Endothelial cell of umbilical vein (primary cell): ENCODE results near the gene TFAP2B. TPM values are rescaled to one million over a fixed set of nuclear protein-coding genes. Genes with fewer than 3 reads are reported as not detected.

Experiments used
- BruUV-seq: library from RNA; stranded (reverse); fragments of 400-500 nt; replicated peaks from 2 replicates; lab custom pipeline; 2021; lab: Mats Ljungman, UMichigan
- CTCF ChIA-PET: fragments of 300-600, 350-600 bp; sonication (Branson Sonifier 250); formaldehyde crosslinking; loops from one replicate; lab custom pipeline; 2021; ENCODE audit warnings: antibody characterized with exemption, inconsistent platforms; lab: Charles Lee
- POLR2A ChIA-PET: fragments of 300-600, 350-600 bp; sonication (Branson Sonifier 250); formaldehyde crosslinking; loops from one replicate; lab custom pipeline; 2021; ENCODE audit warnings: antibody characterized with exemption, inconsistent platforms; lab: Charles Lee
- DNase-seq: peaks from one replicate; pipeline ENCODE4 v3.0.0-alpha.2; 2011; ENCODE audit warnings: low read depth, low spot score
- FAIRE-seq: peaks from 2 replicates; lab custom pipeline; 2011; peaks lifted over from hg19 to GRCh38; lab: Jason Lieb, UNC
- H2AFZ ChIP-seq: 2 replicates; pipeline ENCODE4 v1.6.0; 2012; ENCODE audit warnings: low read depth, low read length, control low read depth, inconsistent platforms
- H3K27ac ChIP-seq: 2 replicates; pipeline ENCODE4 v1.5.1; 2011; ENCODE audit warnings: low read depth, mild to moderate bottlenecking, control low read depth, low read length, moderate library complexity; ENCODE audit not compliant: insufficient read depth
- H3K27me3 ChIP-seq, 2 experiments: 2 replicates each; pipeline versions ENCODE4 v1.6.0 to v1.6.1; 2011; ENCODE audit warnings: low read length in 2 of 2, mixed read lengths in 1 of 2; ENCODE audit not compliant: control insufficient read depth in 2 of 2, insufficient read depth in 2 of 2
- H3K36me3 ChIP-seq, 2 experiments: 2 replicates in 1 of 2; 3 replicates in 1 of 2; pipeline ENCODE4 v1.5.1; 2011; ENCODE audit warnings: low read length in 2 of 2, mild to moderate bottlenecking in 1 of 2, moderate library complexity in 1 of 2; ENCODE audit not compliant: control insufficient read depth in 2 of 2, insufficient read depth in 2 of 2; ENCODE audit errors: extremely low read depth in 1 of 2
- H3K4me1 ChIP-seq: 3 replicates; pipeline ENCODE4 v1.5.1; 2011; ENCODE audit warnings: mild to moderate bottlenecking, low read length; ENCODE audit not compliant: control insufficient read depth, insufficient read depth; ENCODE audit errors: extremely low read depth
- H3K4me2 ChIP-seq: 2 replicates; pipeline ENCODE4 v1.6.1; 2011; ENCODE audit warnings: low read length, control low read depth, mixed read lengths; ENCODE audit not compliant: insufficient read depth
- H3K4me3 ChIP-seq, 3 experiments: fragments of 200-600 bp in 1 of 3; sonication (generic), shearing (Covaris generic) in 1 of 3; replicated peaks in 1 of 3; 2 replicates each; pipeline ENCODE4 v1.5.1; 2011 to 2016; ENCODE audit warnings: control low read depth in 3 of 3, low read length in 3 of 3, mild to moderate bottlenecking in 2 of 3, inconsistent platforms in 1 of 3, low read depth in 1 of 3, moderate library complexity in 1 of 3; ENCODE audit not compliant: insufficient read depth in 1 of 3
- H3K79me2 ChIP-seq: 2 replicates; pipeline ENCODE4 v1.6.0; 2012; ENCODE audit warnings: low read length, inconsistent platforms; ENCODE audit not compliant: control insufficient read depth, insufficient read depth
- H3K9ac ChIP-seq: replicated peaks from 2 replicates; pipeline ENCODE3; 2011; ENCODE audit warnings: low read length, control low read depth; ENCODE audit not compliant: insufficient read depth; ENCODE audit errors: extremely low read depth
- H3K9me1 ChIP-seq: replicated peaks from 3 replicates; pipeline ENCODE4 v1.6.0; 2011; ENCODE audit warnings: mild to moderate bottlenecking, low read length; ENCODE audit not compliant: control insufficient read depth, insufficient read depth; ENCODE audit errors: extremely low read depth
- H3K9me3 ChIP-seq: replicated peaks from 2 replicates; pipeline ENCODE4 v1.5.1; 2012; ENCODE audit warnings: low read length, inconsistent platforms; ENCODE audit not compliant: control insufficient read depth, insufficient read depth
- H4K20me1 ChIP-seq: replicated peaks from 2 replicates; pipeline ENCODE3; 2011; ENCODE audit warnings: mild to moderate bottlenecking, low read length; ENCODE audit not compliant: control insufficient read depth, insufficient read depth; ENCODE audit errors: extremely low read depth
- EZH2 ChIP-seq: IDR thresholded peaks from 2 replicates; pipeline ENCODE4 v1.6.1; 2012; ENCODE audit warnings: borderline replicate concordance, low read depth, mild to moderate bottlenecking, moderate library complexity, low read length, inconsistent platforms; ENCODE audit not compliant: severe bottlenecking
- FOS ChIP-seq: IDR thresholded peaks from 2 replicates; pipeline ENCODE4 v1.6.1; 2011; ENCODE audit warnings: mild to moderate bottlenecking, low read length, moderate library complexity, borderline replicate concordance; ENCODE audit not compliant: insufficient read depth
- GATA2 ChIP-seq: IDR thresholded peaks from 2 replicates; pipeline ENCODE4 v1.7.0; 2011; ENCODE audit warnings: low read depth, mild to moderate bottlenecking, moderate library complexity, mixed read lengths, low read length; ENCODE audit not compliant: insufficient read length, insufficient read depth
- JUN ChIP-seq: IDR thresholded peaks from 2 replicates; pipeline ENCODE4 v1.6.1; 2011; ENCODE audit warnings: borderline replicate concordance, low read depth; ENCODE audit not compliant: insufficient read length, insufficient read depth
- MYC ChIP-seq: IDR thresholded peaks from one replicate; pipeline ENCODE4 v1.6.1; 2011; ENCODE audit warnings: mild to moderate bottlenecking, low read depth, low read length
- POLR2A ChIP-seq: IDR thresholded peaks from 2 replicates; pipeline ENCODE4 v1.6.1; 2012; ENCODE audit warnings: low read depth, mild to moderate bottlenecking, control low read depth, low read length
- POLR2AphosphoS5 ChIP-seq: IDR thresholded peaks from 2 replicates; pipeline ENCODE4 v1.6.1; 2012; ENCODE audit warnings: low read depth, mild to moderate bottlenecking, control low read depth, low read length, moderate library complexity; ENCODE audit not compliant: insufficient read depth
- dilution Hi-C: fragments of 300-500 bp; cut with MboI; formaldehyde crosslinking; loops from one replicate; pipeline ENCODE4 v1.15.0; 2019; ENCODE audit warnings: low sequenced_read_pairs; ENCODE audit not compliant: extremely low pct_ligation_motif_present
- intact Hi-C: fragments of 100-400 bp; cut with micrococcal nuclease; formaldehyde crosslinking; loops from one replicate; pipeline ENCODE4 v1.10.0; 2022
- polyA plus RNA-seq, 4 experiments: library from polyadenylated mRNA; depleted of rRNA in 3 of 4; stranded (reverse) in 3 of 4; unstranded in 1 of 4; fragments of >200 nt; gene quantifications; 2 replicates each; pipeline versions ENCODE4 v1.2.1 to v1.2.3, GENCODE V29; 2011 to 2012; ENCODE audit warnings: missing spikeins in 1 of 4
- total RNA-seq: library from RNA; stranded (reverse); gene quantifications from 2 replicates; pipeline ENCODE4 v1.2.3, GENCODE V29; 2021
- TF ChIP-seq, protein P1 (sequence below): IDR thresholded peaks from 2 replicates; pipeline ENCODE4 v1.6.1; 2011; ENCODE audit not compliant: insufficient read depth, insufficient read length
- TF ChIP-seq, protein P2 (sequence below), 2 donors: IDR thresholded peaks; 1 replicate in 1 of 2; 2 replicates in 1 of 2; pipeline ENCODE4 v1.5.1; 2011; ENCODE audit warnings: low read length in 2 of 2, mild to moderate bottlenecking in 2 of 2, moderate library complexity in 2 of 2, control low read depth in 1 of 2, inconsistent platforms in 1 of 2, low read depth in 1 of 2; ENCODE audit not compliant: insufficient read depth in 1 of 2; ENCODE audit errors: extremely low read depth in 1 of 2

TFAP2B gene
- total and polyA plus RNA-seq, 2 donors (not counting 3 experiments of a cell fraction or from before 2014, with no cell fraction given): not detected

DNA sequence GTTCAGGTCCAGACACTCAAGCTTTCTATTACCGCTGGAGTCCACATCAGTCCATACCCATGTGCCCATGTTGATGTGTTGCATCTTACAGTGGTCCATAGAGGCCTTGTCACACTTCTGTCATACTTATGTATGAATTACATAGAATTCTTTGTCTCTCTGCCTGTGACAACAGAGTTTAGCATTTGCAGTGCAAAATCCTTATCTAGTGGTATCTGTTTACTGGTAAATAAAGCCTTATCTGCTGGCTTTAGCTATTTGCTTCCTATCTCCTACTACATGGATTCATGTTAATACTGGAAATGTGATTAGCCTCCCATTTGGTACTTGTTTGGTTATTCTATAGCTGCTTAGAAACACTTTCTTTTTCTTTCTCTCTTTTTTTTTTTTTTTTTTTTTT is 49.8 kb downstream of the TFAP2B start:
- intact Hi-C loops (loop anchor here (5.0 kb wide), 1 partner anchor 704 kb away; no protein-coding TSS in a partner anchor), dilution Hi-C loops (no loop called here)
- Histone ChIP-seq H3K9ac (no peak overlapping the region), H3K27ac (no peak overlapping the region), H3K4me2 (no peak overlapping the region), H3K4me1 (no peaks in the 10 kb centered on the region), H3K9me1 (no peaks in the 10 kb centered on the region), H4K20me1 (no peaks in the 10 kb centered on the region), H3K79me2 (no peaks in the 10 kb centered on the region), H2AFZ (no peak overlapping the region), H3K36me3 (no peaks in the 10 kb centered on the region), H3K27me3 (no peaks in the 10 kb centered on the region), H3K9me3 (no peaks in the 10 kb centered on the region), H3K4me3 (no peak overlapping the region)
- CTCF ChIA-PET: no interaction called here
- POLR2A ChIA-PET: no interaction called here
- BruUV-seq: no TSS peak
- TF ChIP-seq FOS: no peak
- DNase-seq (no peak), FAIRE-seq (no peak)

DNA sequence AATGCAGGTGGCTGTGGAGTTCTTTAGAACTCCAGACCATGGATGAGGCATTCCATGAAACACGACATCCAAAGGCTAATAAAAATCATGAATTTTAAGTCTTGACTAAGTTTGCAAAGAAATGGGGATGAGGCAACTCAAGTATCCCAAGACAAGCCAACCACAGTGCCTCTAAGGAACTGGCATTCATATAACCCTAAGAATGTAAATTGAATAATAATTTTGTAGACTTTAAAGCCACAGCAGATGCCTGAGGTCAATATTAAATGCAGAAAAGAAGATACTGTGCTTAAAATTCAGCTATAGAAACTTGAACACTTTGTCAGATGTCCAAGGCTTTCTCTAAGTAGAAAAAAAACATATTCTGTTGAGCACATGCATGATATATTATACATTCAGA is 54.5 kb downstream of the TFAP2B start:
- POLR2A ChIA-PET: no interaction called here
- Histone ChIP-seq H3K27me3 (no peaks in the 10 kb centered on the region), H3K9ac (no peak overlapping the region), H3K9me1 (no peaks in the 10 kb centered on the region), H3K4me2 (no peak overlapping the region), H3K27ac (no peak overlapping the region), H3K4me3 (no peak overlapping the region), H3K36me3 (no peaks in the 10 kb centered on the region), H2AFZ (no peak overlapping the region), H3K79me2 (no peaks in the 10 kb centered on the region), H4K20me1 (no peaks in the 10 kb centered on the region), H3K4me1 (no peaks in the 10 kb centered on the region), H3K9me3 (no peaks in the 10 kb centered on the region)
- FAIRE-seq: no peak
- intact Hi-C loops (no loop called here), dilution Hi-C loops (no loop called here)
- TF ChIP-seq POLR2AphosphoS5 (no peak), JUN (no peak), EZH2 (no peak), POLR2A (no peak), GATA2 (no peak), MYC (no peak), FOS (no peak)
- TF ChIP-seq, protein P1, sequence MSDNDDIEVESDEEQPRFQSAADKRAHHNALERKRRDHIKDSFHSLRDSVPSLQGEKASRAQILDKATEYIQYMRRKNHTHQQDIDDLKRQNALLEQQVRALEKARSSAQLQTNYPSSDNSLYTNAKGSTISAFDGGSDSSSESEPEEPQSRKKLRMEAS: no peak
- TF ChIP-seq, protein P2, sequence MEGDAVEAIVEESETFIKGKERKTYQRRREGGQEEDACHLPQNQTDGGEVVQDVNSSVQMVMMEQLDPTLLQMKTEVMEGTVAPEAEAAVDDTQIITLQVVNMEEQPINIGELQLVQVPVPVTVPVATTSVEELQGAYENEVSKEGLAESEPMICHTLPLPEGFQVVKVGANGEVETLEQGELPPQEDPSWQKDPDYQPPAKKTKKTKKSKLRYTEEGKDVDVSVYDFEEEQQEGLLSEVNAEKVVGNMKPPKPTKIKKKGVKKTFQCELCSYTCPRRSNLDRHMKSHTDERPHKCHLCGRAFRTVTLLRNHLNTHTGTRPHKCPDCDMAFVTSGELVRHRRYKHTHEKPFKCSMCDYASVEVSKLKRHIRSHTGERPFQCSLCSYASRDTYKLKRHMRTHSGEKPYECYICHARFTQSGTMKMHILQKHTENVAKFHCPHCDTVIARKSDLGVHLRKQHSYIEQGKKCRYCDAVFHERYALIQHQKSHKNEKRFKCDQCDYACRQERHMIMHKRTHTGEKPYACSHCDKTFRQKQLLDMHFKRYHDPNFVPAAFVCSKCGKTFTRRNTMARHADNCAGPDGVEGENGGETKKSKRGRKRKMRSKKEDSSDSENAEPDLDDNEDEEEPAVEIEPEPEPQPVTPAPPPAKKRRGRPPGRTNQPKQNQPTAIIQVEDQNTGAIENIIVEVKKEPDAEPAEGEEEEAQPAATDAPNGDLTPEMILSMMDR (IDR thresholded peaks at IDR 0.05; ENCODE audit: extremely low read depth in 1 of 2, insufficient read depth in 1 of 2, low read depth in 1 of 2, low read length in 2 of 2): no peak
- no peak for DNase-seq
- CTCF ChIA-PET: no interaction called here
- no TSS peak for BruUV-seq
